Liver (tissue), 9 donors: ENCODE data around the gene KIF26A. TPM values are rescaled to one million over a fixed set of nuclear protein-coding genes. Genes with fewer than 3 reads are reported as not detected.

ENCODE experiments used
- DNase-seq: peaks from one replicate; pipeline ENCODE4 v3.0.0-alpha.2; 2017; ENCODE audit warnings: low spot score
- H3K27ac ChIP-seq, 2 donors: one replicate each; pipeline ENCODE4 v1.7.0; 2013; ENCODE audit warnings: inconsistent platforms in 2 of 2, low read length in 2 of 2, control low read depth in 1 of 2, low read depth in 1 of 2, mild to moderate bottlenecking in 1 of 2
- H3K27me3 ChIP-seq, 4 donors: one replicate each; pipeline versions ENCODE4 v1.6.1 to v1.7.0; 2013; ENCODE audit warnings: low read length in 3 of 4, inconsistent platforms in 1 of 4, mild to moderate bottlenecking in 1 of 4, moderate library complexity in 1 of 4; ENCODE audit not compliant: control insufficient read depth in 4 of 4, insufficient read depth in 4 of 4
- H3K36me3 ChIP-seq, 4 donors: one replicate each; pipeline versions ENCODE4 v1.6.1 to v1.7.0; 2013; ENCODE audit warnings: low read length in 3 of 4, mild to moderate bottlenecking in 3 of 4, low read depth in 1 of 4, moderate library complexity in 1 of 4; ENCODE audit not compliant: control insufficient read depth in 4 of 4, insufficient read depth in 3 of 4
- H3K4me1 ChIP-seq, 4 donors: one replicate each; pipeline versions ENCODE4 v1.6.1 to v1.7.0; 2013; ENCODE audit warnings: low read length in 3 of 4, mild to moderate bottlenecking in 3 of 4, moderate library complexity in 1 of 4; ENCODE audit not compliant: control insufficient read depth in 4 of 4, insufficient read depth in 4 of 4
- H3K4me3 ChIP-seq, 3 donors: one replicate each; pipeline versions ENCODE4 v1.6.1 to v1.7.0; 2013; ENCODE audit warnings: low read length in 3 of 3, control low read depth in 1 of 3, low read depth in 1 of 3, mild to moderate bottlenecking in 1 of 3
- H3K9ac ChIP-seq, 2 donors: one replicate each; pipeline ENCODE4 v1.7.0; 2013; ENCODE audit warnings: low read length in 2 of 2, mild to moderate bottlenecking in 2 of 2, moderate library complexity in 2 of 2, control low read depth in 1 of 2, low read depth in 1 of 2
- H3K9me3 ChIP-seq, 4 donors: one replicate each; pipeline versions ENCODE4 v1.6.1 to v1.7.0; 2013; ENCODE audit warnings: low read length in 3 of 4; ENCODE audit not compliant: control insufficient read depth in 4 of 4
- ATF3 ChIP-seq: IDR thresholded peaks from 2 replicates; pipeline ENCODE4 v1.6.1; 2016; ENCODE audit warnings: antibody characterized with exemption
- CTCF ChIP-seq: fragments of 150-350 bp; IDR thresholded peaks from 2 replicates; pipeline ENCODE4 v1.5.1; 2017; ENCODE audit warnings: improper control_type of control experiment, low read depth, low read length; ENCODE audit not compliant: missing input control
- EGR1 ChIP-seq, 2 donors: IDR thresholded peaks; 2 replicates each; pipeline ENCODE4 v1.6.1; 2016 to 2018; ENCODE audit warnings: antibody characterized with exemption in 2 of 2, low read depth in 2 of 2
- FOXA1 ChIP-seq: IDR thresholded peaks from 2 replicates; pipeline ENCODE4 v1.6.1; 2016; ENCODE audit warnings: antibody characterized with exemption
- FOXA2 ChIP-seq: IDR thresholded peaks from 2 replicates; pipeline ENCODE4 v1.6.1; 2016; ENCODE audit warnings: antibody characterized with exemption
- GABPA ChIP-seq, 2 donors: IDR thresholded peaks in 1 of 2; conservative IDR thresholded peaks in 1 of 2; 2 replicates each; pipeline ENCODE4 v1.6.1; 2016; ENCODE audit warnings: antibody characterized with exemption in 2 of 2, mild to moderate bottlenecking in 1 of 2, moderate library complexity in 1 of 2
- HNF4A ChIP-seq, 2 donors: conservative IDR thresholded peaks; 2 replicates each; pipeline ENCODE4 v1.6.1; 2016; ENCODE audit warnings: antibody characterized with exemption in 2 of 2, mild to moderate bottlenecking in 2 of 2
- HNF4G ChIP-seq: IDR thresholded peaks from 2 replicates; pipeline ENCODE4 v1.6.1; 2016; ENCODE audit warnings: antibody characterized with exemption
- JUND ChIP-seq, 2 donors: IDR thresholded peaks; 2 replicates each; pipeline ENCODE4 v1.6.1; 2016; ENCODE audit warnings: antibody characterized with exemption in 2 of 2
- MAX ChIP-seq: IDR thresholded peaks from 2 replicates; pipeline ENCODE4 v1.6.1; 2016; ENCODE audit warnings: antibody characterized with exemption
- NR2F2 ChIP-seq: IDR thresholded peaks from 2 replicates; pipeline ENCODE4 v1.6.1; 2016; ENCODE audit warnings: antibody characterized with exemption
- RAD21 ChIP-seq, 2 donors: IDR thresholded peaks; 2 replicates each; pipeline ENCODE4 v1.6.1; 2016; ENCODE audit warnings: antibody characterized with exemption in 2 of 2, mild to moderate bottlenecking in 2 of 2
- REST ChIP-seq: IDR thresholded peaks from 2 replicates; pipeline ENCODE4 v1.6.1; 2016; ENCODE audit warnings: antibody characterized with exemption, mild to moderate bottlenecking
- RXRA ChIP-seq, 2 donors: IDR thresholded peaks; 2 replicates each; pipeline ENCODE4 v1.6.1; 2017 to 2018; ENCODE audit warnings: antibody characterized with exemption in 2 of 2, mild to moderate bottlenecking in 1 of 2
- SP1 ChIP-seq: IDR thresholded peaks from 2 replicates; pipeline ENCODE4 v1.6.1; 2018; ENCODE audit warnings: antibody characterized with exemption, mild to moderate bottlenecking
- TAF1 ChIP-seq: conservative IDR thresholded peaks from 2 replicates; pipeline ENCODE4 v1.6.1; 2016; ENCODE audit warnings: antibody characterized with exemption, mild to moderate bottlenecking
- YY1 ChIP-seq: IDR thresholded peaks from 2 replicates; pipeline ENCODE4 v1.6.1; 2016; ENCODE audit warnings: antibody characterized with exemption, mild to moderate bottlenecking
- ZBTB33 ChIP-seq: IDR thresholded peaks from 2 replicates; pipeline ENCODE4 v1.6.1; 2016; ENCODE audit warnings: antibody characterized with exemption
- WGBS: extraction: QIAGEN DNeasy Blood & Tissue Kit; methylation state at CpG from one replicate; pipeline ENCODE4 v1.1.7; 2013; 5-methylcytosine and 5-hydroxymethylcytosine counted together
- polyA plus RNA-seq, 2 donors: library from polyadenylated mRNA; stranded (reverse) in 1 of 2; unstranded in 1 of 2; fragments of 200-250 nt in 1 of 2; fragments of >200 nt in 1 of 2; fragmentation: Nextera tagmentation in 1 of 2; extraction: Ambion mirVana in 1 of 2; gene quantifications; one replicate each; pipeline versions ENCODE4 v1.2.1 to v1.2.3, GENCODE V29; 2013 to 2015
- total RNA-seq, 2 donors: library from RNA; depleted of rRNA; stranded (reverse); fragments of >200 nt; gene quantifications; one replicate each; pipeline ENCODE4 v1.2.3, GENCODE V29; 2014
- donor health status: healthy.
- donor health status: healthy.
- donor health status: healthy.
- donor health status: healthy.
- donor health status: healthy.

Gene KIF26A
- total and polyA plus RNA-seq, 4 donors = 0.07 to 10.2 (median 1.3) TPM

- 96% methylated on average over 10 of the region's 10 CpGs for WGBS
- no peak overlapping the region for H3K27ac ChIP-seq
- H3K36me3 ChIP-seq = no peaks in the 10 kb centered on the region
- peaks cover 0 to 6% (median 4%) of the 10 kb centered on the region in 4 donors for H3K4me1 ChIP-seq
- H3K27me3 ChIP-seq = no peaks in the 10 kb centered on the region
- no peaks in the 10 kb centered on the region for H3K9me3 ChIP-seq
- TF ChIP-seq YY1 (no peak), SP1 (no peak)
- no peak overlapping the region for H3K9ac ChIP-seq
- H3K4me3 ChIP-seq = no peak overlapping the region
- no peak for DNase-seq
Measured at GRCh38 chr14:104192883-104193245, 54.5 kb downstream of the KIF26A start.

- DNase-seq = no peak
- Histone ChIP-seq H3K27me3 (no peaks in the 10 kb centered on the region), H3K9me3 (no peaks in the 10 kb centered on the region), H3K4me3 (no peak overlapping the region), H3K9ac (no peak overlapping the region), H3K36me3 (no peaks in the 10 kb centered on the region), H3K4me1 (peaks cover 0 to 6% (median 4%) of the 10 kb centered on the region in 4 donors), H3K27ac (no peak overlapping the region)
- WGBS = 83% methylated on average over 14 of the region's 14 CpGs
- TF ChIP-seq EGR1 (IDR thresholded peaks at IDR 0.05; ENCODE audit: low read depth in 2 of 2) = no peak
- TF ChIP-seq FOXA2 = no peak
- TF ChIP-seq ATF3 = no peak
- TF ChIP-seq MAX = no peak
- no peak for TF ChIP-seq FOXA1
- no peak for TF ChIP-seq SP1
- TF ChIP-seq HNF4G = no peak
- TF ChIP-seq RXRA (IDR thresholded peaks at IDR 0.05) = no peak
- TF ChIP-seq YY1 = no peak
- no peak for TF ChIP-seq NR2F2
- no peak for TF ChIP-seq REST
- TF ChIP-seq TAF1 = no peak
- TF ChIP-seq HNF4A (conservative IDR thresholded peaks at IDR 0.05) = no peak
- no peak for TF ChIP-seq GABPA (IDR thresholded peaks at IDR 0.05 in 1 of 2, conservative IDR thresholded peaks at IDR 0.05 in 1 of 2)
- no peak for TF ChIP-seq RAD21 (IDR thresholded peaks at IDR 0.05)
- no peak for TF ChIP-seq ZBTB33
- no peak for TF ChIP-seq JUND (IDR thresholded peaks at IDR 0.05)
- TF ChIP-seq CTCF = no peak
Measured at GRCh38 chr14:104194016-104194415, 55.6 kb downstream of the KIF26A start.
